GM23338 (cell line): ENCODE measurements around the gene SLC6A1.

Experiments
- CREB1 ChIP-seq: fragments of 250-450 bp; sonication (Bioruptor Pico); IDR thresholded peaks from 2 replicates; pipeline ENCODE4 v1.5.0; 2020; ENCODE audit warnings: low read depth, mild to moderate bottlenecking, moderate library complexity
- CTCF ChIP-seq, 2 experiments: fragments of 200-600 bp in 1 of 2; sonication (generic) in 1 of 2; conservative IDR thresholded peaks; 2 replicates each; pipeline versions ENCODE4 v1.5.1 to v1.6.1; 2016 to 2017; ENCODE audit warnings: antibody characterized with exemption in 2 of 2, low read depth in 2 of 2, mild to moderate bottlenecking in 2 of 2, moderate library complexity in 1 of 2
- EZH2 ChIP-seq: fragments of 200-600 bp; sonication (generic); IDR thresholded peaks from one replicate; pipeline ENCODE4 v1.8.0; 2017; ENCODE audit warnings: antibody characterized with exemption, mild to moderate bottlenecking, low read depth; ENCODE audit not compliant: unreplicated experiment
- EZH2phosphoT487 ChIP-seq: fragments of 200-600 bp; sonication (generic); IDR thresholded peaks from one replicate; pipeline ENCODE4 v1.8.1; 2018; ENCODE audit warnings: antibody characterized with exemption; ENCODE audit not compliant: unreplicated experiment
- JUNB ChIP-seq: IDR thresholded peaks from one replicate; pipeline ENCODE4 v1.6.1; 2016; ENCODE audit warnings: antibody characterized with exemption; ENCODE audit not compliant: unreplicated experiment
- NANOG ChIP-seq: IDR thresholded peaks from 2 replicates; pipeline ENCODE4 v1.6.1; 2016; ENCODE audit warnings: antibody characterized with exemption, borderline replicate concordance
- POLR2AphosphoS5 ChIP-seq: IDR thresholded peaks from 2 replicates; pipeline ENCODE4 v1.6.1; 2016; ENCODE audit warnings: antibody characterized with exemption, low read depth
- REST ChIP-seq: IDR thresholded peaks from one replicate; pipeline ENCODE4 v1.6.1; 2018; ENCODE audit warnings: antibody characterized with exemption; ENCODE audit not compliant: unreplicated experiment
- STAT1 ChIP-seq: IDR thresholded peaks from one replicate; pipeline ENCODE4 v1.6.1; 2016; ENCODE audit warnings: antibody characterized with exemption; ENCODE audit not compliant: unreplicated experiment

DNA sequence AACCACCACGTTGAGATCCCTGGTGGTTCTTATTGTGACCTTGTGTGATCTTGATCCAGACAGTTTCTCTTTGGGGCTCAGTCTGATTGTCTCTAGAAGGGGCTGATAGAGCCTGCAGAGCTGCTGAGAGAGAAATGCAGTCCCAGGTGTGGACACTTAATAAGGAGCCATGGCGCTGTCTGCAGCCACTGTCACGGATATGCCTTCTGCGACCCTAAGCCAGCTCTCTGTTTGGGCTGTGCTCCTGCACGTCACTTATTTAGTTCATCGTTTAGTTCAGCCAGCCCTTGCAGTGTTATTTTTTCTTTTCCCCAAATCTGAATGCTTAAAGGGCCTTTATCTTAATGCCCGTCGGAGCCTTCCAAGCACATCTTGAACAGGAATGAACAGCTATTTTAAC, 12.0 kb downstream of the SLC6A1 start:
- TF ChIP-seq JUNB (no peak), POLR2AphosphoS5 (no peak), CTCF (conservative IDR thresholded peaks at IDR 0.05; ENCODE audit: low read depth in 2 of 2) (no peak), STAT1 (no peak), EZH2 (no peak), REST (no peak), CREB1 (CRISPR knock-in tag) (no peak), EZH2phosphoT487 (no peak), NANOG (no peak)
